Stimulated activated CD4-positive, alpha-beta T cell treated with anti-CD3 and anti-CD28 coated beads, TNF-alpha, amount 100 ng/mL, for 24 hours (primary cell): ENCODE data around the gene SPNS3.

Experiments used
- DNase-seq, 3 experiments: peaks; one replicate each; pipeline ENCODE4 v3.0.0-alpha.2; 2020; ENCODE audit warnings: low read depth in 3 of 3

The SPNS3 gene

DNA sequence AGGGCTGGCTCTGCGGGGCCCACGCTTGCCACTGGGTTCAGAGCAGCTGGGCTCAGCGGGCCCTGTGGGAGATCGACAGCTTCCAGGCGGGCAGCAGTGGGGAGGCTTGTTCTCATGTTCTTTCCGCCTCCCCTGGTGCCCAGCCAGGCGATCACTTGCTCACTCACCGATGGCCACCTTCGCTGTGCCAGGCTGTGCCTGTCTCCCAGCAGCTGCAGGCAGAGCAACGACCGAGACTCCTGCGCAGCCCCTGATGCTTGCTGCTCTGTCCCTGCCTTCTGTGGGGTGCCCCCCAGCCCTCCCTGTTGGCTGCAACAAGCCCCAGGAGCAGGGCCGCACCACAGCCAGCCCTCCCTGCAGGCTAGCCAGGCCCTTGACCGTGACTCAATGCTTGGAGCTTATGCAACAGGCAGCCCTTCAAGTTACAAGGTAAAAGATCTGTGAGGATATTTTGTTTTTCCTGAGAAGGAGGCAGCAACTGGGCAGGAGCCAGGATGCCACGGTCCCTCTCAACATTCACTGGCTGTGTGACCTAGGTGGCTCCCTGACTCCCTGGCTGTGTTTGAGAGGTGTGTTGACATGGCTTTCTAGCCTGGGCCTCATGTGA lies 55.4 kb downstream of the SPNS3 start:
- DNase-seq = no peak

DNA sequence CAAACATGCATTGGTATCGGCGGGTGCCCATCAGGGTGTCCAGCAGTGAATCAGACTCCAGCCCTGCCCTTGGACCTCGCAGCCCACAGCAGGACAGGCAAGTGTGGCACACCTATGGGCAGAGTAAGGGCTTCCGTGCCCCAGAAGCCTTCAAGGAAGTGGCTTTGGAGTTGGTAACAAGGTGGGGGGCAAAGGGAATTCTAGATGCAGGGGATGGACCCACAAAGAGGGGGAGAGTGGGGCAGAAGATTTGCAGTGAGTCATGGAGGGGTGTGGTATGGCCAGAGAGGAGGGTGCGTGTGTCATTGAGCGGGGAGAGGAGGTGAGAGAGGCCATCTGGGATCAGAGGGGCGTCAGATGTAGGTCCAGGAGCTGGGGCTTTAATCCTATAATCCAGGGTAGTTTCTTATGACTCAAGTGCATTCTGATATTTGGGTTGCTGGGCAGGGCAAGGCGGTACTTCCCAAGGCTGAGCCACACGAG lies 56.4 kb downstream of the SPNS3 start:
- no peak for DNase-seq

DNA sequence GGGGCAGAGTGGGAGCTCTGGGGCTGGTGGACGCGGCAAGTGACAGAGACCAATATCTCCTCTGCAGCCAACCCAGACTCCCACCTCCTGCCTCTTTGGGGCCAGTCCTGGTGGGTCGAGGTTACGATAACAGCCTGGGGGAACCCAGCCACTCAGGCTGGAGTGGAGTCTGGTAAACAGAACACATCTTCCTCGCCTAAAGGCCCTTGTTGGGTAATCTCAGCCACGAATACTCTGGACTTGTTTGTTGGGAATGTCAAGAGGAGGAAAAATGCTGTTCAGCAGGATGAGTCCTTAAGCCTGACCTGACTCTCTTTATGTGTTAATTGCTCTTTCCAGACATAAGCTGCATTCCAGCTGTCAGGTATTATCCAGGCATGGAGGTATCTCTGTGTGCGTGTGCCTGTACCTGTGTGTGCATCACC lies 56.9 kb downstream of the SPNS3 start:
- DNase-seq = no peak

DNA sequence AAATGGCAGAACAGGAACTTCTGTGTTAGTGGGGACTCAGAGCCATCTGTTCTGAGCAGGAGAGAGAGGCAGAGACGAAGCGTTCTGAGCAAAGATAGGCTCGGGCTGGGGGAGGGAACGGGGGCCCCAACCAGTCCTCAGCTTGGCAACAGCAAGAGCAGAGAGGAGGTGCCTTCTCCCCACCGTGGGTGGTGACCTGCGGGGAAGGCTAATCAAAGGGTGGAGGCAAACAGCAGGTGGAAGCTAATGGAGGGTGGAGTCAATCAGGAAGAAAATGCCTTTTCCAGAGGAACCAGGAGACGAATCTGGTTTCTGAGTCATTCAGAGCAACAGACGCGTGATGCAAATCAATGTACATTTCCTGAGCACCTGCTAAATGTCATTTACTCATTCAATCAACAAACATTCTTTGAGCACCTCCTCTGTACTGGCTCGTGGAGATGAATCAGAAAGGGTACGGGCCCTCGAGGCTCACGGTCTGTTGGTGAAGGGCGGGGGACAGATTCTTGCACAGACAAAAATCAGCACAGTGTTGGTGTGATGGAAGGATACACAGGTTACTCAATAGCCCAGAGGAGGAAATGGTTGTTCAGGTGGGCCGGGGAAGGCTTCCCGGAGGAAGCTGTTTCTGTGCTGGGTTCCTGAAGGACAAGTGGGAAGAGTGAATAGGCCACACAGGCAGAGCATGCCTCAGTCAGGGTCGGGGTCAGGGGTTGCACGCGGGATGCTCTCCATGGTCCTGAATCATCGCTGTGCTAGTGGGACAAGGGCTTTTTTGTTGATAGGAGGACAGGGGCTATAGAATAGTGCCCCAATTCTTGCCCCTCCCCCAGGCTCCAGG lies 59.2 kb downstream of the SPNS3 start:
- DNase-seq = no peak

DNA sequence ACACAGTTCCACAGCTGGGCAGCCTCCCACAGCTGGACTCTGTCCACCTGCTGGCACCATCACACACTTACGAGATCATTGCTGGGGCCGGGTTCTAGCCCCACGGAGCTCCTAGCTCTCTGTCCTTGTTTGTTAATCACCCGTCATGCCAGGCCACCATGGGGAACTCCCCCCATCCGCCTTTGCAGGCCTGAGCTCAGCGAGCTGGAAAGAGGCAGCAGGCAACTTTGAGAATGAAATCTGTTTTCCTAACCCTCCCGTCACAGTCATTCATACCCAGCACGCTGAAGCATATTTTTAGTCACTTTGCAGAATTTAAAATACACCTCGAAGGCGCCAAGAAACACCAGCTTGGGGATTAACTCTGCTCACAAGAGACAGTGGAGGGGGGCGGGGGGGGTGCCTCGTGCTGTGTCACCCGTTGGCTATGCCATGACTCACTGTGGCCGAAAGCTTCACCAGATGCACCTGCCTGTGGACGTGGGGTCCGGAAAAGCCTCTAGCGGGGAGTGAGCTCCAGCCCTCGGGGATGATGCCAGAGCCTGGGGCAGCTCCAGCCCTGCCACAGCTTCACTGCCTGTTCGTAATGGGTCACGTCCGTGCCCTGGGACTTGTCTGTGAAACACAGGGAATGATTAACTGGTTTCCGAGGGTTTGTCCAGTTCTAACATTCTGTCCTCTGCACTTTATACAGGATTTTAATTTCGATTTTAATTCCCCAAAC lies 63.5 kb downstream of the SPNS3 start:
- no peak for DNase-seq

DNA sequence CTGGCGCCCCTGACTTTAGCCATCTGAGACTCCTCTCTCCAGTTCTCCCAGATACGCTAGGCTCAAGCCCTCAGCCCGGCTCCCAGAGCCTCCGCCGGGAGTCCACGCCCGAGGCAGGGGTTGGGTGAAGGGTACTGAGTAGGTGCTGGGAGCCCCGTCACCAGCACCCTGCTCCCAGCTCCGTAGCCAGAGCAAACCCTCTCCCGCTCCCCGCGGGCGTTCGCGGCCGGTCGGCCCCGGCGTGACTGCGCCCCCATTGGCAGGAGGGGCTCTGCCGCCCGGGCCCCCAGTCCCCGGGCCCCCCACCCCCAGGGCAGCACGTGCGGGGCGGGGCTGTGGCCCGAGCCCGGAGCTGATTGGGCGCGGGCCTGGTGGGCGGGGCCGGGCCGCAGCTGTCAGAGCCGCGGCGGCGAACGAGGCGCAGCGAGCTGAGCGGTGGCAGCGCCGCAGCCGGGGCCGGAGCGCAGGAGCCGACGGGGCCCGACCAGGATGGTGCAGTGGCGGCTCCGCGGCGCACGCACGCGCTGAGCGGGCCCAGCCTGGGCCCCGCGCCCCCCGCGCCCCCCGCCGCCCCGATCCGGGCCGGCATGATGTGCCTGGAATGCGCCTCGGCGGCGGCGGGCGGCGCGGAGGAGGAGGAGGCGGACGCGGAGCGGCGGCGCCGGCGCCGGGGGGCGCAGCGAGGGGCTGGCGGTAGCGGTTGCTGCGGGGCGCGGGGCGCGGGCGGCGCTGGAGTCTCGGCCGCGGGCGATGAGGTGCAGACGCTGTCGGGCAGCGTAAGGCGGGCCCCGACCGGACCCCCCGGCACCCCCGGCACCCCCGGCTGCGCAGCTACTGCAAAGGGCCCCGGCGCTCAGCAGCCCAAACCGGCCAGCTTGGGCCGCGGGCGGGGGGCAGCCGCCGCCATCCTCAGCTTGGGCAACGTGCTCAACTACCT lies 65.0 kb downstream of the SPNS3 start, which contains the start of gene SPNS2:
SPNS2 (plus strand) TSS at position 421 of the 937 bp plus-strand sequence; CDS start at position 588, 167 bp downstream.
- peak in 2 of 3 experiments; percentile 53 to 58 for DNase-seq

DNA sequence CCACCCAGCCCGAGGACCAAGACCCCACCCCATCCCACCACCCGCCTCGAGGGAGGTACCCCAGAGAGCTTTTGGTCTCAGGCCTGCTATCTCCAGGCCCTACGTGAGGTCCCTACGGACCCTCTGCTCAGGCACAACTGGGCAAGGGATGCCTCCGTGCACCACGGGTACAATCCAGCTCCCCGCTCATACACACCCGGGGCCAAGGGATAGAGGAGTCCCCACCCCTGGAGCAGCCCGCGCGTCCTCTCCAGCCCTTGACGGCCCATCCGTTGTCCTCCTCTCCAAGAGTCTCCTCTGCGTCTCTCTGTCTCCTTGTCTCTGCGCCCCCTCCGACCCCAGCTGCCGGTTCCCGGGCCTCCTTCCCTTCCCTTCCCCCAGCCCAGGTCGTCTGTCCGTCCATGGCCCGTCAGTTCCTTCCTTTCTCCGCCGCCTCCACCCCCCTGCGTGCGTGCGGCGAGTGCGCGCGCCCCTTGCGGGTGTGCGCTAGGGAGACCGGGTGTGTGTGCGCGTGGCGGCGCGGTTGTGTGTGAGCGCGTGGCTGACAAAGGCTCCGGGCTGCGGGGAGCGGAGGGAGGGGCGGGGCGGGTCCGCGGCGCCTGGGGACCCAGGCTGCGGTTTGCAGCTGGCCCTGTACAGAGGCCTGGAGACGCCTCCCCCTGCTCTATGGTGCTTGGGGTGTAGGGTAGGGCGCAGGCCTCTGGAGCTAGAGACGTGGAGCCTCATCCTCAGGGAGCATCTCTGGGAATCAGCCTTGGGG lies 65.9 kb downstream of the SPNS3 start:
- DNase-seq = no peak

DNA sequence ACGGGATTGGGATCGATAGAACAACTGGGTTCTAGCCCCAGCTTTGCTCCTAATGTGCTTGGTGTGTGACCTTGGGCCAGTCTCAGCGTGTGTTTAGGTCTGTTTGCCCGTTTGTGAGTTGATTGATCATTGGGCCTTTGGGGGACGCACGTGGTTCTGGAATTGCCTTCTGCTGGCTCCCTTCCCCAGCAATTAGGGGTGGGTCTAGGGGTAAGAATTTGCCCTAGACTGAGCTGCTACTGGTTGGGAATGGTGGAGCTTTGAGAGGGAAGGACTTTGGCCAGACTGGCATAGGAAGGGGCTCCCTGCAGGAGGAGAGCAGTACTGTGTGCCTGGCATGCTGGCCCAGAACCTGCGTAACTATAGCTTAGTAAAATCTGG lies 66.4 kb downstream of the SPNS3 start:
- DNase-seq = no peak

DNA sequence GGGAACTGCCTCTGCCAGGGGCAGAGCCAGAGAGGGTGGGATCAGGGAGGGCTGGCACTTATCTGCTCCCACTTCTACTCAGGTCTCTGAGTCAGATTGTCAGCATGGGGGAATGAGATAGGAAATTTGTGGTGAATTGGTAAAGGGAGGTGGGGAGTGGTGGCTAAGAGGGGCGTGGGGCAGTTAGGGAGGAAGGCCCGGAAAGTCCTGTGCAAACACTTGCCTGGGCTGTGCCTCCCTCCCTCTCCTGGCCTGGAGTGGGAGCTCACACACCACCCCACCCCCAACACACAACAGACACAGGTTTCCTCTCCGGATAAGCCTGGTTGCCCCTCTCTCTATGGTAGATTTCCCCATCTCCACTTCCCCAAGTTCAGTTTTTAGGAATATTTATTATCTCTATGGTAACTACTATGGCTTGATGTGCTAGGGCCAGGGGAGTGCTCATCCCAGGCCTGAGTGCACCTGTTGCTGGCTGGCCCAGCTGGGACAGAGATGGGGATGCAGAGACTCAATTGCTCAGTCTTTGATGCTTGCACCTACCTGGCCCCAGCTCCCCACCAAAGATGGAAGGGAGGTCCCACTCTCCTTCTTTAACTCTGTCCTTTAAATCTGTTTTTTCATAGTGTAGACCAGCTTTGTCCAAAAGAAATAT lies 67.7 kb downstream of the SPNS3 start:
- DNase-seq = no peak

DNA sequence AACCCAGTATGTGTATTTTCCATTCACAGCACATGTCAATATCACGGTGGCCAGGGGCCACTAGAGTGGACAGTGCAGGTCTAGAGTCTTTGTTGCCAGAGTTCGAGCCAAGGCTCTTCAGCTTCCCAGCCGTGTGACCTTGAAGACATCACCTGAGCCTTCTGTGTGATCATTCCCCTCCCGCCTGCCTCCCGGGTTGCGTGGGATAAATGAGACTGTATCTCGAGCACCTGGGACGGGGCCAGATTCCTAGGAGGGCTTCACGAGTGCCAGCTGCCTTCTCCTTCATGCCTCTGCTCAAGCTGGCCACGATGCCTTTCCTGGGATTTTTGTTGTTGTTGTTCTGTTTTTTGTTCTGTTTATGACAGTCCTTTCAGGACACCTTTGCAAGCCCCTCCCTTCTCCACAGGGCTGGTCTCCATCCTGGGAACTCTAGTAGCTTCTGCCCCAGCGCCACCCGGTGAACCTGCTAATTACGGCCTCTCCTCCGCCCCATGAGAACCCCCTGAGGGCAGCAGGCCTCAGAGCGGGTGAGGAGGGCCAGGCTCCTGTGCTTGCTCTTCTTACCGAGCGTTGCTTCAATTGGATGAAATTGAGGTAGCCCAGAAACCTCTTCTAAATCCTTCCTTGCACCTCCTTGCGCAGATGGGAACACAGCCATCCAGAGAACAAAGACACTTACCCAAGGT lies 68.9 kb downstream of the SPNS3 start:
- no peak for DNase-seq

DNA sequence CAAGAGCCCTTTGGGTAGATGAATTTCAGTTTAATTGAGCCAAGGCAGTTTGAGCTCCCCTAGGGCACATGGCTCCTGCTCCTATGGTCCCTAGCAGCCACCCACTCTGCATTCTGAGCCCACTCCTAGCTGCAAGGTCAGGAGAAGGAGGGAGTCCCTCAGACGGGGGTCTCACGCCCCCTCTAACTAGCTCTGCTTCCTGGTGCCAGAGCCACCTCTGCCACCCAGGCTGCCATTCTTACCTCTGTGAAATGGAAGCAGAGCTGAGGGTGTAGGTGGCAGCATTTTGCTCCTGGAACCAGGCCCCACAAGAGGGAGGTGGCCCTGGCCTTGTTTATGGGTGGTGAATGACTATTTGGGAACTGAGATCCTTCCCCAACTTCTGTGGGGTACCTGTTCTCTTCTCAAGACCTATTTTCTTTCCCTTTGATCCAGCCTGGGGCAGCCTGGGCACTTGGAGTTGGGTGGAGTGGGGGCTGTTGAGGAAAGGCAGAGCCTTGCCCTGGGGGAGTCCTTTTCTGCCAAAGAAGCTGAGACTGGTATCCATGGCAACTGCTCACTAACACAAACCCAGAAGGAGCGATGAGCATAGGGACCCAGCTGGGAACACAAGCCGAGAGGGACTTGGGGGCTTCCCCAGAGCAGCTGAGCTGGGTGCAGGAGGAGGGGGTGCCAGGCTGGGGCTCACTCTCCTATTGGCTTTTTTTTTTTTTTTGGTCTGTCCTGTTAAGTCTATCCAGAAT lies 69.7 kb downstream of the SPNS3 start:
- DNase-seq = no peak

DNA sequence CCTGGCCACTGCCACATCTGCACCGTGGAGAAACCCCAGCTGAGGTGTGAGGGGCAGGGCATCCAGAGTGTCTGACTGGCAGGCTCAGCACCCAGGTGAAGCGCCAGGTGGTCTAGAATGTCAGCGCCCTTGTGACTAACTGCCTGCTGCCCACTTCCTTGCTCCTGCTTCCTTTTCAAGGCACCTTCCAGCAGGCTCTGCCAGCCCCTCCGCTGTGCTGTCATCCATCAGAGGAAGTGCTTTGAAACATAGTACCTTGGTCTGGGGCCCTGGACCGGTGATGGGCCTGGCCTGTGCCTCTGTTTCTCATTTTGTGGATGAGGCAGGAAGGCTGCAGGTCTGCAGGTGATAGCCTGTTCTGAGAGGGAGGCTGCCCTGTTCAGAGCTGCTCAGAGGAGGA lies 70.4 kb downstream of the SPNS3 start:
- DNase-seq = no peak

DNA sequence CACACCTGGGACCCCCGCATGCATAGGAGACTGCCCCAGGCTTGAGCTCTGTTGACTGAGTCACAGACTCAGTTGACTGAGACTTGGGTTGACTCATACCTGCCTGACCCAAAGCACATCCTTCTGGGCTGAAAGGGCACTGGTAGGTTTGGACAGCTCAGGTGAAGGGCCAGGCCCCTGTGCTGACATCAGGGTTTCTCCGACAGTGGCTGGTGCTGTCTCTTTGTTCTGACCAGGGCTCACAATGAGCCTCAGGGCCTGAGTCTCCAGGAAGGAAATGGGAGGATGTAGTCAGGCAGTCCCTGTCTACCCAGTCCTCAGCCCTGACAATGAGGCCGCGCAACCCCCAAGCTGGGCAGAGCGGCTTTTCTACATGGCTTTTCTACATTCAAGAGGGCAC lies 71.4 kb downstream of the SPNS3 start:
- DNase-seq = no peak

DNA sequence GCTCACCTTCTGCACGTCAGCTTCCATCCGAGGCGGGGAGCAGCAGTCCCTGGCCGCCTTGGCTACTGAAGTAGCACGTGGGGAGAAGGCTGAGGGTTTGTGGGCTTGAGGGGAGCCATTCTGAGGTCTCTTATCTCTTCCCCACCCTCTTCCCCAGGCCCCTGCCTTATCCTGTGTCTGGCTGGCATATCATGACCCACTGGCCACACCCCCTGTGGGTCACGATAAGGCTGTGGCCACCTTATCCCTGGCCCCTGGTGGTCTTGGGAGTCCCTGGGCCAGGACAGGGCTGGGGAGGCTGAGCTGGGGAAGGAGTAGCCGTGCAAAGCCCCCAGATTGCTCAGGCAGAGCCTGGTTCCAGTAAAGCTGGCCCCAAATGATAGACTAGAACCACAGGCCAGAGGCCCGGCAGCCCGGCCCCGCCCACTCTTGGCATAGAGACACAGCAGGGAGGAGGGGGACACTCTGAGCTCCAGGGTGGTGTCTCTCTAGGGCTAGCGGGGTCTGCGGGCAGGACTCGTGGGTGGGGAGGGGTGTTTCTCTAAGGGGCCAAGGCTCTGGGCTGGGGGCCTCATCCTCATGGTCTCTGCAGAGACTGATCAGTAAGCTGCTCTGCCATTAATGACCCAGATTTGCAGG lies 72.6 kb downstream of the SPNS3 start:
- DNase-seq = no peak

DNA sequence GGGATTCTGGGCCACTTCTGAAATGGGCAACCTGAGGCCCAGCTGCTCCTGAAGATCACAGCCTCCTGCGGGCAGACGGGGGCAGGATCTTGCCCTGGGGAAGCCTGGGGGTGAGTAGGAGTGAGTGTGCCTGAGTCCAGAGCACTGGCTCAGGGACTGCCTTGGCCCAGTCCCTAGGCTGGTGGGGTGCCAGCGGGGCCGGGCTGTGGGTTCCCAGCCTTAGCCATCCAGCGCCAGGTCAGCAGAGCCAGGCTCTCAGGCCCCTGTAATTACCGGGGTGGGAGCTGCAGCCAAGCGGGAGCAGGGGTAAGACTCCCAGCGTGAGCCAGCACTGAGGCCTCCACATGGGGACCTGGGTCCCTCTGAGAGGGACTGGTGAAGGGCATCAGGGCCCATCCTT lies 73.2 kb downstream of the SPNS3 start:
- DNase-seq = no peak

DNA sequence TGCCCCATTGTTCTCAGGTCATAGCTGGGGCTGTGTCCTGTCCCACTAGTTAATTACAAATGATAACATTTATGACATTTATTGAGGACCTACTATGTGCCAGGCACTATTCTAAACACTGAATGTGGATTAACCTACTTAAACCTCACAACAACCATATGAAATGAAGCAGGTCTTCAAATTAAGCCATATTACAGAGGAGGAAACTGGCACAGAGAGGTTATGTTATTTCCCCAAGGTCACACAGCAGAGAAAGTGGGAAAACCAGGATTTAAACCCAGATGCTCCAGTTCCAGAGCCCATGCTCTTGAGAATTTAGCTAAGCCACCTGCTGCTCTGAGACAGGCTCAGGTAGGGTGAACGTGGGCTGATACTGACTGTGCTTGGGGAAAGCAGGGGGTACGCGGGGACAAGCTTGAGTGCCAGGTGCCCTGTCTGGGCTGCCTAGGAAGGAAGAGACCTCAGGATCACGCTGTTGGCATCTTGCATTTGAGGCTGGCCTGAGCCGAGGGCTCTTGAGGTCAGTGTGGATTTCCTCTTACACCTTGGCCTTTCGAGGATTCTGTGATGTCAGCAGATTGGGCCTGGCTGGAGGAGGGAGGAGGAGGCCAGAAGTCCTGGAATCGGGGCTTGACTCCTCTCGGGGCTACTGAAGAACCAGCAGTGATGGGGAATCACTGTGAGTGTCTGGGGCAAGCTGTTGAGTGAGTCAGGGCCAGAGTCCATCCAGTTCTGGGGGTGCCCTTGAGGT lies 73.8 kb downstream of the SPNS3 start:
- no peak for DNase-seq

DNA sequence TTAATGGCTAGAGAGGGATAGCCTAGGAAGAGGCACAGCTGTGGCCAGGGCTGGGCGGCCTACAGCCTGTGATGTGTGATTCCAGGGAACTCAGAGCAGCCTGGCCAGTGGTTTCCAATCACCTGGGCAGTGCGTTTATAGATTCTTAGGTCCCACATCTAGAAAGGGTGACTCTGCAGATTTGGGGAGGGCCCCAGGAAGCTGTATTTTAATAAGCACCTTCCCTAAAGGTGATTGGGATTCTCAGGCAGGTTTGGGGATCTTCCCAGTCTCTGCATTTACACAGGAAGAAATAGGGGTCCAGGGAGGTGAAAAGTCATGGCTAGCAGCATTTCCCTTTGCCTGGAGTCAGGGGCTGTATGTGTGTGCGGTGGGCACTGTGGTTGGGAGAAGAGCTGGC lies 74.5 kb downstream of the SPNS3 start:
- DNase-seq = no peak

DNA sequence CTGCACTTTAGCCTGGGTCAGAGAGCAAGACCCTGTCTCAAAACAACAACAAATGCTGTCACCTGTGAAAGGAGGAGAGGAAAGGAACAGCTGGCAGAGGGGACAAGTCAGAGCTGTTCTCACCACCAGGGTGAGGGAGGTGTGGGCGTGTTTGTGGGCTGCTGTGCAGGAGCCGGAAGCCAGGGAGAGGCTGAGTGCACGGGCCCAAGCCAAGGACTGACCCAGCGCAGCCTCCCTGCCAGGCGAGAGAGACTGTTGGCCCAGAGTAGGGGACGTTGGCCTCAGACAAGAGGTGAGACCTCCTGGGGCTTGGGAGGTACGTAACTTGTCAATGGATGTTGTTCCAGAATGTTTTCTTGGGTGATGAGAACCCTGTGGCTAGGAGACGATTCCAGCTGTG lies 75.7 kb downstream of the SPNS3 start:
- DNase-seq = no peak
